Effector memory CD8-positive, alpha-beta T cell (primary cell): ENCODE data around the gene SLC5A10.

ENCODE experiments used
- ATAC-seq: fragments of 150-1000 bp; cut with Tn5 transposase; replicated peaks from 2 replicates; pipeline ENCODE4 v1.10.0; 2021; ENCODE audit warnings: mild to moderate bottlenecking, moderate library complexity
- DNase-seq, 3 experiments: peaks; one replicate each; pipeline ENCODE4 v3.0.0; 2021
- H3K27ac Mint-ChIP-seq, 2 donors: one replicate each; pipeline ENCODE4 v1.8.0; 2022; ENCODE audit warnings: mild to moderate bottlenecking in 2 of 2, mixed read lengths in 2 of 2, moderate library complexity in 2 of 2
- H3K27me3 Mint-ChIP-seq, 2 donors: one replicate each; pipeline ENCODE4 v1.8.0; 2022; ENCODE audit warnings: mixed read lengths in 2 of 2
- H3K36me3 Mint-ChIP-seq: one replicate; pipeline ENCODE4 v1.8.0; 2022; ENCODE audit warnings: mild to moderate bottlenecking, moderate library complexity, mixed read lengths; ENCODE audit not compliant: insufficient read depth
- H3K4me1 Mint-ChIP-seq, 2 donors: one replicate each; pipeline ENCODE4 v1.8.0; 2022; ENCODE audit warnings: low read depth in 2 of 2, mixed read lengths in 2 of 2
- H3K4me3 Mint-ChIP-seq, 2 donors: one replicate each; pipeline ENCODE4 v1.8.0; 2022; ENCODE audit warnings: mild to moderate bottlenecking in 2 of 2, mixed read lengths in 2 of 2, moderate library complexity in 2 of 2
- H3K9me3 Mint-ChIP-seq, 2 donors: one replicate each; pipeline ENCODE4 v1.8.0; 2022; ENCODE audit warnings: mixed read lengths in 2 of 2

The SLC5A10 gene

GRCh38 chr17:18987862-18988545 lies 36.0 kb downstream of the SLC5A10 start:
- ATAC-seq (no peak), DNase-seq (no peak)
- Mint-ChIP-seq H3K4me3 (no peak overlapping the region), H3K27me3 (no peaks in the 10 kb centered on the region), H3K4me1 (peaks cover 14 to 23% of the 10 kb centered on the region in 2 donors), H3K9me3 (no peaks in the 10 kb centered on the region), H3K27ac (no peak overlapping the region), H3K36me3 (peaks cover 6% of the 10 kb centered on the region)

- no peaks in the 10 kb centered on the region for H3K27me3 Mint-ChIP-seq
- no peak for ATAC-seq
These were observed 36.7 kb downstream of the SLC5A10 start for GRCh38 chr17:18988546-18989173.

GRCh38 chr17:18990331-18990730 lies 38.4 kb downstream of the SLC5A10 start:
- Mint-ChIP-seq H3K4me1 (peaks cover 34 to 35% of the 10 kb centered on the region in 2 donors), H3K36me3 (peaks cover 10% of the 10 kb centered on the region), H3K27me3 (no peaks in the 10 kb centered on the region), H3K27ac (peak overlapping the region in 1 of 2 donors; percentile 25), H3K4me3 (no peak overlapping the region), H3K9me3 (no peaks in the 10 kb centered on the region)
- ATAC-seq (no peak), DNase-seq (no peak)

More at GRCh38 chr17:18988546-18989173, 36.7 kb downstream of the SLC5A10 start:
- no peak overlapping the region for H3K4me3 Mint-ChIP-seq
- H3K36me3 Mint-ChIP-seq: peaks cover 10% of the 10 kb centered on the region
- no peak for DNase-seq
- H3K4me1 Mint-ChIP-seq: peaks cover 21 to 28% of the 10 kb centered on the region in 2 donors
- no peaks in the 10 kb centered on the region for H3K9me3 Mint-ChIP-seq
- no peak overlapping the region for H3K27ac Mint-ChIP-seq

- Mint-ChIP-seq H3K27ac (peak overlapping the region in 1 of 2 donors; percentile 90), H3K4me3 (peak overlapping the region in 1 of 2 donors; percentile 78), H3K27me3 (no peaks in the 10 kb centered on the region), H3K4me1 (peaks cover 32 to 34% of the 10 kb centered on the region in 2 donors), H3K9me3 (no peaks in the 10 kb centered on the region), H3K36me3 (peaks cover 10% of the 10 kb centered on the region)
- ATAC-seq (no peak), DNase-seq (no peak)
These were observed 39.8 kb downstream of the SLC5A10 start for GRCh38 chr17:18991531-18992315.

GRCh38 chr17:18992454-18993130 lies 40.6 kb downstream of the SLC5A10 start:
- no peaks in the 10 kb centered on the region for H3K9me3 Mint-ChIP-seq
- peak; percentile 63 to 75 (median 72) for DNase-seq
- H3K27me3 Mint-ChIP-seq: no peaks in the 10 kb centered on the region
- peaks cover 10% of the 10 kb centered on the region for H3K36me3 Mint-ChIP-seq
- peak; percentile 94 for ATAC-seq
- H3K4me3 Mint-ChIP-seq: peak overlapping the region; percentile 77 to 78
- H3K27ac Mint-ChIP-seq: peak overlapping the region; percentile 84 to 90
- H3K4me1 Mint-ChIP-seq: peaks cover 34 to 36% of the 10 kb centered on the region in 2 donors

GRCh38 chr17:18993905-18994526 lies 42.1 kb downstream of the SLC5A10 start:
- DNase-seq: no peak
- Mint-ChIP-seq H3K27ac (peak overlapping the region in 1 of 2 donors; percentile 84), H3K4me1 (peaks cover 34 to 35% of the 10 kb centered on the region in 2 donors), H3K36me3 (peaks cover 10% of the 10 kb centered on the region), H3K4me3 (peak overlapping the region; percentile 77 to 78), H3K27me3 (no peaks in the 10 kb centered on the region), H3K9me3 (no peaks in the 10 kb centered on the region)
- no peak for ATAC-seq

GRCh38 chr17:18994631-18995030 lies 42.7 kb downstream of the SLC5A10 start:
- H3K9me3 Mint-ChIP-seq: no peaks in the 10 kb centered on the region
- peaks cover 34 to 35% of the 10 kb centered on the region in 2 donors for H3K4me1 Mint-ChIP-seq
- no peaks in the 10 kb centered on the region for H3K27me3 Mint-ChIP-seq
- no peak overlapping the region for H3K27ac Mint-ChIP-seq
- ATAC-seq (no peak), DNase-seq (no peak)
- peaks cover 10% of the 10 kb centered on the region for H3K36me3 Mint-ChIP-seq
- H3K4me3 Mint-ChIP-seq: no peak overlapping the region

GRCh38 chr17:18995220-18995619 lies 43.3 kb downstream of the SLC5A10 start:
- Mint-ChIP-seq H3K4me1 (peaks cover 32 to 34% of the 10 kb centered on the region in 2 donors), H3K27me3 (no peaks in the 10 kb centered on the region), H3K9me3 (no peaks in the 10 kb centered on the region), H3K36me3 (peaks cover 10% of the 10 kb centered on the region), H3K27ac (no peak overlapping the region), H3K4me3 (no peak overlapping the region)
- no peak for DNase-seq
- ATAC-seq: no peak

GRCh38 chr17:18996458-18996857 lies 44.5 kb downstream of the SLC5A10 start:
- Mint-ChIP-seq H3K9me3 (no peaks in the 10 kb centered on the region), H3K4me1 (peaks cover 34 to 39% of the 10 kb centered on the region in 2 donors), H3K27me3 (no peaks in the 10 kb centered on the region), H3K36me3 (peaks cover 10% of the 10 kb centered on the region), H3K27ac (peak overlapping the region in 1 of 2 donors; percentile 35), H3K4me3 (no peak overlapping the region)
- DNase-seq: no peak
- no peak for ATAC-seq

- no peak for ATAC-seq
- Mint-ChIP-seq H3K4me1 (peaks cover 39 to 40% of the 10 kb centered on the region in 2 donors), H3K4me3 (no peak overlapping the region), H3K36me3 (peaks cover 9% of the 10 kb centered on the region), H3K27ac (no peak overlapping the region), H3K9me3 (no peaks in the 10 kb centered on the region), H3K27me3 (no peaks in the 10 kb centered on the region)
- DNase-seq: no peak
These were observed 45.8 kb downstream of the SLC5A10 start for GRCh38 chr17:18997650-18998196.

- H3K27ac Mint-ChIP-seq: no peak overlapping the region
- peaks cover 7% of the 10 kb centered on the region for H3K36me3 Mint-ChIP-seq
- H3K4me1 Mint-ChIP-seq: peaks cover 30 to 33% of the 10 kb centered on the region in 2 donors
- DNase-seq: no peak
- H3K4me3 Mint-ChIP-seq: no peak overlapping the region
- no peaks in the 10 kb centered on the region for H3K9me3 Mint-ChIP-seq
- no peaks in the 10 kb centered on the region for H3K27me3 Mint-ChIP-seq
- ATAC-seq: no peak
These were observed 47.4 kb downstream of the SLC5A10 start for GRCh38 chr17:18999394-18999793.

GRCh38 chr17:18999911-19000310 lies 47.9 kb downstream of the SLC5A10 start:
- H3K4me3 Mint-ChIP-seq: no peak overlapping the region
- H3K27me3 Mint-ChIP-seq: no peaks in the 10 kb centered on the region
- peaks cover 30 to 32% of the 10 kb centered on the region in 2 donors for H3K4me1 Mint-ChIP-seq
- DNase-seq (no peak), ATAC-seq (no peak)
- H3K9me3 Mint-ChIP-seq: no peaks in the 10 kb centered on the region
- H3K27ac Mint-ChIP-seq: no peak overlapping the region
- H3K36me3 Mint-ChIP-seq: peaks cover 7% of the 10 kb centered on the region
